K562 (cell line): Measurements from ENCODE around the gene WWC2. TPM values are rescaled to one million over a fixed set of nuclear protein-coding genes. Genes with fewer than 3 reads are reported as not detected.

Experiments used
- ATAC-seq: fragments of 200-7000 bp; cut with Tn5 transposase; 3 replicates; pipeline ENCODE4 v1.9.1; 2020; ENCODE audit warnings: moderate library complexity
- BruUV-seq: library from RNA; stranded (reverse); fragments of 400-500 nt; replicated peaks from 2 replicates; lab custom pipeline; 2021; lab: Mats Ljungman, UMichigan
- CTCF ChIA-PET: fragments of 300-600 bp; formaldehyde crosslinking; extraction: SDS; loops from one replicate; lab custom pipeline; 2021; ENCODE audit warnings: low intra/inter-chr PET ratio; lab: Yijun Ruan, JAX
- POLR2A ChIA-PET: fragments of 300-600, 350-650 bp; sonication (Branson Sonifier 250); formaldehyde crosslinking; extraction: SDS; loops from one replicate; lab custom pipeline; 2021; ENCODE audit warnings: antibody characterized with exemption, inconsistent platforms; lab: Yijun Ruan, JAX
- DNase-seq, 4 experiments: peaks; one replicate each; pipeline versions ENCODE4 v3.0.0 to v3.0.0-alpha.2; 2011 to 2018; ENCODE audit warnings: low spot score in 3 of 4, mixed read lengths in 3 of 4; ENCODE audit errors: extremely low read depth in 1 of 4
- FAIRE-seq: peaks from 2 replicates; lab custom pipeline; 2011; peaks lifted over from hg19 to GRCh38; lab: Jason Lieb, UNC
- H2AFZ ChIP-seq: 2 replicates; pipeline ENCODE4 v1.6.0; 2011; ENCODE audit warnings: low read depth, low read length, control low read depth, inconsistent platforms
- H3K27ac ChIP-seq: fragments of 200-600 bp; 3 replicates; pipeline ENCODE4 v1.8.0; 2011; ENCODE audit warnings: low read depth, mild to moderate bottlenecking, control low read depth, inconsistent platforms, low read length, moderate library complexity, mixed read lengths; ENCODE audit errors: extremely low read depth
- H3K27me3 ChIP-seq, 2 experiments: fragments of 300-600 bp in 1 of 2; 2 replicates in 1 of 2; 3 replicates in 1 of 2; pipeline versions ENCODE4 v1.6.0 to v1.8.0; 2011; ENCODE audit warnings: inconsistent platforms in 2 of 2, low read length in 2 of 2, mild to moderate bottlenecking in 1 of 2, mixed read lengths in 1 of 2, moderate library complexity in 1 of 2; ENCODE audit not compliant: control insufficient read depth in 2 of 2, insufficient read depth in 2 of 2
- H3K36me3 ChIP-seq: fragments of 300-600 bp; 3 replicates; pipeline ENCODE4 v1.8.0; 2011; ENCODE audit warnings: mild to moderate bottlenecking, low read length, inconsistent platforms; ENCODE audit not compliant: control insufficient read depth, insufficient read depth
- H3K4me1 ChIP-seq, 2 experiments: fragments of 200-600 bp in 1 of 2; replicated peaks in 1 of 2; 2 replicates in 1 of 2; 3 replicates in 1 of 2; pipeline versions ENCODE4 v1.5.1 to v1.8.0; 2011; ENCODE audit warnings: inconsistent platforms in 2 of 2, low read length in 2 of 2, mild to moderate bottlenecking in 1 of 2, mixed read lengths in 1 of 2, moderate library complexity in 1 of 2; ENCODE audit not compliant: control insufficient read depth in 2 of 2, insufficient read depth in 2 of 2
- H3K4me2 ChIP-seq: 2 replicates; pipeline ENCODE4 v1.6.1; 2011; ENCODE audit warnings: low read length, control low read depth, inconsistent platforms, mixed read lengths; ENCODE audit not compliant: insufficient read depth
- H3K4me3 ChIP-seq: fragments of 200-600 bp; sonication (generic), shearing (Covaris generic); 2 replicates; pipeline ENCODE4 v1.5.1; 2016; ENCODE audit warnings: control low read depth, inconsistent platforms
- H3K79me2 ChIP-seq: fragments of 200-600 bp; 3 replicates; pipeline ENCODE4 v1.8.0; 2011; ENCODE audit warnings: low read length, inconsistent platforms; ENCODE audit not compliant: control insufficient read depth, insufficient read depth
- H3K9ac ChIP-seq, 2 experiments: 2 replicates each; pipeline versions ENCODE4 v1.6.0 to v1.6.1; 2011; ENCODE audit warnings: low read depth in 2 of 2, low read length in 2 of 2, control low read depth in 1 of 2, inconsistent platforms in 1 of 2, mild to moderate bottlenecking in 1 of 2, mixed read lengths in 1 of 2; ENCODE audit not compliant: insufficient read depth in 1 of 2
- H3K9me1 ChIP-seq: one replicate; pipeline ENCODE4 v1.6.0; 2011; ENCODE audit warnings: inconsistent platforms, mild to moderate bottlenecking, low read length, moderate library complexity; ENCODE audit not compliant: control insufficient read depth, insufficient read depth
- H3K9me3 ChIP-seq: replicated peaks from 2 replicates; pipeline ENCODE4 v1.5.1; 2011; ENCODE audit warnings: low read depth, low read length, inconsistent platforms; ENCODE audit not compliant: control insufficient read depth, insufficient read depth
- H4K20me1 ChIP-seq: replicated peaks from 2 replicates; pipeline ENCODE4 v1.6.1; 2011; ENCODE audit warnings: low read length, inconsistent platforms, mixed read lengths; ENCODE audit not compliant: control insufficient read depth, insufficient read depth
- FIP1L1 ChIP-seq: fragments of 200-400 bp; formaldehyde crosslinking; IDR thresholded peaks from 2 replicates; pipeline ENCODE4 v1.6.1; 2018; ENCODE audit warnings: mild to moderate bottlenecking, low read depth, low read length; ENCODE audit not compliant: poor library complexity, severe bottlenecking
- FOSL1 ChIP-seq: fragments of 200-800 bp; sonication (Bioruptor generic); conservative IDR thresholded peaks from 2 replicates; pipeline ENCODE4 v1.6.1; 2016; ENCODE audit warnings: missing genetic modification characterization, missing compliant biosample characterization
- MBD2 ChIP-seq: sonication (generic); IDR thresholded peaks from 2 replicates; pipeline ENCODE4 v1.6.1; 2016; ENCODE audit warnings: low read depth, borderline replicate concordance
- MED1 ChIP-seq: sonication (generic); formaldehyde crosslinking; IDR thresholded peaks from 2 replicates; pipeline ENCODE4 v1.8.1; 2023; ENCODE audit warnings: missing genetic modification reagents, borderline replicate concordance
- RUNX1 ChIP-seq: sonication (generic); IDR thresholded peaks from 2 replicates; pipeline ENCODE4 v1.6.1; 2016; ENCODE audit warnings: antibody characterized with exemption, low read depth
- ZNF184 ChIP-seq: sonication (generic); formaldehyde crosslinking; IDR thresholded peaks from 2 replicates; pipeline ENCODE4 v1.5.0; 2020; ENCODE audit warnings: missing genetic modification reagents
- ZNF324 ChIP-seq: fragments of 250-450 bp; sonication (Bioruptor Pico); IDR thresholded peaks from 2 replicates; pipeline ENCODE4 v1.4.0; 2020; ENCODE audit warnings: mild to moderate bottlenecking
- WGBS: fragments of 100-300 bp; shearing (Covaris generic); methylation state at CpG from one replicate; pipeline ENCODE4 v1.1.6; 2016; ENCODE audit warnings: low coverage, mixed read lengths; ENCODE audit not compliant: insufficient coverage; ENCODE audit errors: missing lambda C conversion rate; 5-methylcytosine and 5-hydroxymethylcytosine counted together
- in situ Hi-C: fragments of 300-500 bp; cut with MboI; formaldehyde crosslinking; loops from 4 replicates; pipeline ENCODE4 v1.15.0; 2018; ENCODE audit warnings: inconsistent platforms, mixed read lengths
- intact Hi-C: fragments of 100-400 bp; cut with micrococcal nuclease; formaldehyde crosslinking; loops from 2 replicates; pipeline ENCODE4 v1.14.2; 2022
- polyA plus RNA-seq, 8 experiments: library from polyadenylated mRNA; depleted of rRNA in 4 of 8; stranded (reverse) in 5 of 8; unstranded in 3 of 8; fragments of >200 nt; fragmentation: Nextera tagmentation in 2 of 8; fragmentation: Illumina TruSeq in 1 of 8; extraction: Ambion mirVana in 2 of 8; extraction: Trizol in 1 of 8; gene quantifications; 2 replicates each; pipeline versions ENCODE4 v1.2.1 to v1.2.3, GENCODE V29; 2011 to 2014; ENCODE audit warnings: inconsistent platforms in 1 of 8, missing spikeins in 1 of 8
- total RNA-seq, 7 experiments: library from RNA; depleted of rRNA in 6 of 7; stranded (reverse); fragments of >200 nt in 6 of 7; fragmentation: Illumina TruSeq in 2 of 7; extraction: Trizol in 2 of 7; gene quantifications; 2 replicates each; pipeline versions ENCODE4 v1.2.1 to v1.2.3, GENCODE V29; 2011 to 2021; ENCODE audit warnings: low replicate concordance in 1 of 7
- TF ChIP-seq, protein P1 (sequence below): fragments of 250-450 bp; sonication (Bioruptor Pico); IDR thresholded peaks from 2 replicates; pipeline ENCODE4 v1.5.0; 2021; ENCODE audit warnings: mild to moderate bottlenecking, moderate library complexity

Gene WWC2
- total and polyA plus RNA-seq, 9 of the 15 experiments (the other 6 are each of a cell fraction or from before 2014, with no cell fraction given): 3.7 to 39.4 (median 19.6) TPM

DNA sequence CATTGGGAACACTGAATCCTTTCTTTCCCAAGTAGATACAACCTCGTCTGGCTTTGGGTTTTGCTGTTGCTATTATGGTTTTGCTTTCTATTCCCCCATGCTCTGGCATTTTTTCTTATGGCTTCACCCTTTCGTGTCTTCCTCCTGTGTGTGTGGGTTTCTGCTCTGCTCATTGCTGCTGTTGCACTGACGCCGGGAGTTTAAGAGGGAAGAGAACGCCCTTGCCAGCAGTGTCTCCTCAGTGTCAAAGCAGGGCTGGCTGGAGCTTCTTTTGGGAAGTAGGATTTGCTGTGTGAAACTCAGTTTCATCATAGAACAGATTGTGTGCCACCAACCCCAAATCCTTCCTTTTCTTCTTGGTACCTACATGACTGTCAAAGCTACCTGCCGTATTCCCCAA is 157.3 kb downstream of the WWC2 start:
- Histone ChIP-seq H2AFZ (no peak overlapping the region), H4K20me1 (no peaks in the 10 kb centered on the region), H3K4me2 (no peak overlapping the region), H3K4me3 (no peak overlapping the region), H3K27ac (no peak overlapping the region), H3K4me1 (no peaks in the 10 kb centered on the region; a peak in 1 of 5 replicates), H3K79me2 (no peaks in the 10 kb centered on the region), H3K9ac (no peak overlapping the region), H3K9me3 (no peaks in the 10 kb centered on the region), H3K36me3 (peaks cover 30% of the 10 kb centered on the region; the same call in 2 of the 3 replicates), H3K27me3 (no peaks in the 10 kb centered on the region), H3K9me1 (no peaks in the 10 kb centered on the region)
- peak; percentile 26 for FAIRE-seq
- TF ChIP-seq RUNX1 (no peak), MBD2 (no peak), MED1 (CRISPR knock-in tag) (no peak), ZNF184 (no peak), FOSL1 (tag) (no peak), FIP1L1 (no peak), ZNF324 (CRISPR knock-in tag) (no peak)
- TF ChIP-seq, protein P1, sequence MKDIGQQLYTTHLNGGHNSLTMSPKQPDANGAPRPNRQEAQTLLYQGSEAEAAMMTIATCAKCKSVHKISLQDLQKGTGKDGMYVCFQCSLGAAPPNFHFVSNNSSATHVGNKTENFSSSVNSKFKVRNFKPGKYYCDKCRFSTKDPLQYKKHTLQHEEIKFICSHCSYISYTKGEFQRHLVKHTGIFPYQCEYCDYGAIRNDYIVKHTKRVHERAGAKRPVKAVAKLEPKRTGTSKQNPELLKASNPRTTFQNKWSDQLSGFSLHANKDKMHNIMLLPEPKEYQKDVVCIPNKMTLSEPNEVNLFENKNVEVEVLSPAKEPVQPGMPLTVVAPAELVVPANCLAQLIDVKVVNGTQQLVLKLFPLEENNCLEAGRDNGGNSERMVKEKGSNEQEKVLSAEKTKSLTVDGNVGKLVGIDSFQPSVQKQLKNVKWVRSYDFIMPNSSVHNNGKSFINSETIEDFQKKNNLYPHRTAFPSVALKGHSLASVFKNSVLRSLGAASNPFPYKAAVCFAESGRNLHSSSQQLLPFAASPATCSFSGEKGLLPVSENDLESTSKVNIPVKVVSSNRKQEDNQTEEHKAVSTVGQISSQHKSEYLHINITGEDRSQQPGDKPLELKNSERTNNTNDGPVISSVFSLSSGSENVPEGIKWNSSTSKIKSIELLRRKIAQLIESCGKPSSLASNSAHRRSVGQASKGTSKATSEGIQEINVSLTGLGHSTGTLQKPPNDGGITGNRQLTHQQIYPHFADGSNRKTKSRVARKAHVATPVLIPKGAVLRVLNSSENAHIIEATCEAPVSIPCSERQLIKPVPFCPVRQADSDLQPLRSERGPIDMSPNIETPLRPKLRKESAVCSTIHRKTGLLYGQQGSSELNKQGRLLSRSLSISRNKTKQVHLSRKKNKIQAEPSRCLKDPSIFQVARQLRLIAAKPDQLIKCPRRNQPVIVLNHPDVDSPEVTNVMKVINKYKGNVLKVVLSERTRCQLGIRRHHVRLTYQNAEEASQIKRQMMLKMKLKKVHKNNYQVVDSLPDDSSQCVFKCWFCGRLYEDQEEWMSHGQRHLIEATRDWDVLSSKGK (CRISPR knock-in tag): no peak
- in situ Hi-C loops: loop anchor here (5.0 to 25.0 kb wide), 2 partner anchors 184 to 794 kb away; no protein-coding TSS in a partner anchor
- ATAC-seq: no peak
- DNase-seq: no peak
- intact Hi-C loops: loop anchor here (1.0 kb wide), 1 partner anchor 183 kb away; no protein-coding TSS in a partner anchor
- ChIA-PET POLR2A (no interaction called here), CTCF (interaction anchor here (1.5 to 3.2 kb wide), 2 partner anchors 183 to 318 kb away, joined by 11 to 21 read pairs; no protein-coding TSS in a partner anchor)
- no TSS peak for BruUV-seq
- WGBS: 81% methylated on average over 6 of the region's 6 CpGs
